GM12801 (cell line): ENCODE results near the gene SLC26A6.

Experiments used
- CTCF ChIP-seq: IDR thresholded peaks from one replicate; pipeline ENCODE4 v1.5.1; 2011; ENCODE audit warnings: control low read depth; ENCODE audit not compliant: insufficient read length; ENCODE audit errors: extremely low read depth

Gene SLC26A6

GRCh38 chr3:48628277-48629017 is 6.8 kb downstream of the SLC26A6 start:
- TF ChIP-seq CTCF: no peak

- no peak for TF ChIP-seq CTCF
Observed at GRCh38 chr3:48625600-48625999, 9.7 kb downstream of the SLC26A6 start.

- TF ChIP-seq CTCF: no peak
Observed at GRCh38 chr3:48624767-48625166, 10.5 kb downstream of the SLC26A6 start.

GRCh38 chr3:48623851-48624547 is 11.3 kb downstream of the SLC26A6 start:
- no peak for TF ChIP-seq CTCF

GRCh38 chr3:48621461-48621869 is 13.8 kb downstream of the SLC26A6 start, which contains the start of gene TMEM89:
TSS of gene TMEM89 (minus strand) at chr3:48621769. CDS start at chr3:48621756, 13 bp downstream.
- TF ChIP-seq CTCF: no peak

GRCh38 chr3:48619541-48620524 is 15.4 kb downstream of the SLC26A6 start:
- TF ChIP-seq CTCF: no peak

- no peak for TF ChIP-seq CTCF
Observed at GRCh38 chr3:48617559-48617958, 17.7 kb downstream of the SLC26A6 start.
